GM12878 (cell line): ENCODE measurements around the gene GALNS. TPM values are rescaled to one million over a fixed set of nuclear protein-coding genes. Genes with fewer than 3 reads are reported as not detected.

ENCODE experiments used
- ATAC-seq: fragments of 200-7000 bp; cut with Tn5 transposase; 3 replicates; pipeline ENCODE4 v1.9.1; 2020; ENCODE audit warnings: mild to moderate bottlenecking, moderate library complexity
- BruUV-seq: library from RNA; stranded (reverse); fragments of 400-500 nt; replicated peaks from 2 replicates; lab custom pipeline; 2021; lab: Mats Ljungman, UMichigan
- CTCF ChIA-PET: fragments of 300-600 bp; sonication (Branson Sonifier 250); formaldehyde crosslinking; extraction: SDS; loops from one replicate; lab custom pipeline; 2021; ENCODE audit warnings: inconsistent platforms; lab: Yijun Ruan, JAX
- POLR2A ChIA-PET: fragments of 350-600 bp; formaldehyde crosslinking; extraction: SDS; loops from one replicate; lab custom pipeline; 2021; ENCODE audit warnings: inconsistent platforms; lab: Charles Lee
- RAD21 ChIA-PET: fragments of 300-600 bp; sonication (Branson Sonifier 250); formaldehyde crosslinking; loops from one replicate; lab custom pipeline; 2023; ENCODE audit warnings: antibody characterized with exemption; ENCODE audit not compliant: unreplicated experiment; lab: Charles Lee
- SMC1A ChIA-PET: fragments of 300-600 bp; sonication (Branson Sonifier 250); formaldehyde crosslinking; loops from one replicate; lab custom pipeline; 2023; ENCODE audit not compliant: unreplicated experiment, uncharacterized antibody; lab: Charles Lee
- DNase-seq: peaks from one replicate; pipeline ENCODE4 v3.0.0-alpha.2; 2011; ENCODE audit warnings: low read depth, low spot score
- FAIRE-seq: peaks from 3 replicates; lab custom pipeline; 2011; peaks lifted over from hg19 to GRCh38; lab: Jason Lieb, UNC
- H2AFZ ChIP-seq: 2 replicates; pipeline ENCODE4 v1.6.0; 2011; ENCODE audit warnings: low read depth, low read length, control low read depth; ENCODE audit not compliant: control insufficient read depth
- H3K27ac ChIP-seq: 2 replicates; pipeline ENCODE4 v1.5.1; 2011; ENCODE audit warnings: control low read depth; ENCODE audit not compliant: control insufficient read depth, insufficient read depth
- H3K27me3 ChIP-seq, 2 experiments: replicated peaks in 1 of 2; 2 replicates each; pipeline versions ENCODE4 v1.6.0 to v1.6.1; 2011; ENCODE audit warnings: low read length in 1 of 2; ENCODE audit not compliant: control insufficient read depth in 2 of 2, insufficient read depth in 2 of 2
- H3K36me3 ChIP-seq, 2 experiments: 2 replicates each; pipeline ENCODE4 v1.5.1; 2011; ENCODE audit warnings: low read length in 1 of 2; ENCODE audit not compliant: control insufficient read depth in 2 of 2, insufficient read depth in 2 of 2
- H3K4me1 ChIP-seq: 2 replicates; pipeline ENCODE4 v1.6.1; 2011; ENCODE audit warnings: mild to moderate bottlenecking, low read length, moderate library complexity, mixed read lengths; ENCODE audit not compliant: control insufficient read depth, insufficient read depth
- H3K4me2 ChIP-seq: 2 replicates; pipeline ENCODE4 v1.6.0; 2011; ENCODE audit warnings: control low read depth; ENCODE audit not compliant: control insufficient read depth, insufficient read depth
- H3K4me3 ChIP-seq: fragments of 200-600 bp; sonication (generic); 2 replicates; pipeline ENCODE4 v1.5.1; 2016
- H3K79me2 ChIP-seq: 2 replicates; pipeline ENCODE4 v1.6.0; 2011; ENCODE audit warnings: low read length; ENCODE audit not compliant: control insufficient read depth, insufficient read depth
- H3K9ac ChIP-seq: 2 replicates; pipeline ENCODE4 v1.8.0; 2011; ENCODE audit warnings: low read length, control low read depth, mixed read lengths; ENCODE audit not compliant: control insufficient read depth, insufficient read depth
- H3K9me3 ChIP-seq: replicated peaks from 3 replicates; pipeline ENCODE4 v1.5.1; 2011; ENCODE audit warnings: mild to moderate bottlenecking, low read length; ENCODE audit not compliant: control insufficient read depth, insufficient read depth
- H4K20me1 ChIP-seq: 2 replicates; pipeline ENCODE4 v1.6.0; 2011; ENCODE audit not compliant: control insufficient read depth, insufficient read depth
- CBX3 ChIP-seq: fragments of 200-600 bp; sonication (generic); IDR thresholded peaks from 2 replicates; pipeline ENCODE4 v1.6.1; 2016; ENCODE audit warnings: low read depth, borderline replicate concordance
- EGR1 ChIP-seq, 2 experiments: IDR thresholded peaks; 1 replicate in 1 of 2; 2 replicates in 1 of 2; pipeline ENCODE4 v1.6.1; 2011 to 2012; ENCODE audit warnings: low read depth in 2 of 2, low read length in 2 of 2, borderline replicate concordance in 1 of 2, mild to moderate bottlenecking in 1 of 2, moderate library complexity in 1 of 2
- ESRRA ChIP-seq: IDR thresholded peaks from 2 replicates; pipeline ENCODE4 v1.6.1; 2012; ENCODE audit warnings: mild to moderate bottlenecking, low read length, improper control_type of control experiment
- FOXM1 ChIP-seq: IDR thresholded peaks from 2 replicates; pipeline ENCODE4 v1.6.1; 2012; ENCODE audit warnings: low read depth, mild to moderate bottlenecking, inconsistent platforms, low read length, moderate library complexity
- POLR2A ChIP-seq: IDR thresholded peaks from 2 replicates; pipeline ENCODE4 v1.6.1; 2011; ENCODE audit warnings: low read depth, mild to moderate bottlenecking, low read length
- RAD21 ChIP-seq: IDR thresholded peaks from 2 replicates; pipeline ENCODE4 v1.6.1; 2011; ENCODE audit warnings: mild to moderate bottlenecking, low read depth, low read length, moderate library complexity; ENCODE audit not compliant: insufficient read depth
- RAD51 ChIP-seq: fragments of 450-650 bp; IDR thresholded peaks from 2 replicates; pipeline ENCODE4 v1.6.1; 2016; ENCODE audit warnings: moderate library complexity, mild to moderate bottlenecking, inconsistent platforms
- SMAD1 ChIP-seq: fragments of 450-650 bp; IDR thresholded peaks from 2 replicates; pipeline ENCODE4 v1.6.1; 2018; ENCODE audit warnings: mild to moderate bottlenecking, low read depth; ENCODE audit not compliant: partially characterized antibody
- SPI1 ChIP-seq: IDR thresholded peaks from 2 replicates; pipeline ENCODE4 v1.6.1; 2011; ENCODE audit warnings: low read depth, mild to moderate bottlenecking, low read length, moderate library complexity, borderline replicate concordance; ENCODE audit not compliant: insufficient read depth
- TCF7 ChIP-seq: IDR thresholded peaks from 2 replicates; pipeline ENCODE4 v1.6.1; 2014; ENCODE audit warnings: antibody characterized with exemption, borderline replicate concordance
- ZBTB11 ChIP-seq: fragments of 450-650 bp; formaldehyde crosslinking; IDR thresholded peaks from 2 replicates; pipeline ENCODE4 v1.5.0; 2022; ENCODE audit warnings: mild to moderate bottlenecking, missing genetic modification characterization
- ZZZ3 ChIP-seq: IDR thresholded peaks from 2 replicates; pipeline ENCODE4 v1.6.1; 2011; ENCODE audit warnings: low read depth; ENCODE audit not compliant: control insufficient read depth, insufficient read length
- WGBS: methylation state at CpG from one replicate; pipeline ENCODE4 v1.1.6; 2016; ENCODE audit warnings: low lambda C conversion rate; ENCODE audit not compliant: insufficient replicate concordance, insufficient coverage; ENCODE audit errors: missing lambda C conversion rate; 5-methylcytosine and 5-hydroxymethylcytosine counted together
- in situ Hi-C: fragments of 300-500 bp; cut with MboI; formaldehyde crosslinking; loops from 9 replicates; pipeline ENCODE4 v1.14.3; 2018; ENCODE audit warnings: mixed read lengths
- intact Hi-C: fragments of 100-400 bp; cut with micrococcal nuclease; formaldehyde crosslinking; loops from one replicate; pipeline ENCODE4 v1.14.2; 2022; ENCODE audit not compliant: unreplicated experiment
- polyA plus RNA-seq, 11 experiments: library from polyadenylated mRNA; depleted of rRNA in 4 of 11; unstranded in 6 of 11; stranded (reverse) in 5 of 11; fragments of >200 nt; fragmentation: Nextera tagmentation in 4 of 11; fragmentation: Illumina TruSeq in 1 of 11; extraction: Ambion mirVana in 4 of 11; extraction: Trizol in 1 of 11; gene quantifications; 1 replicate in 1 of 11; 2 replicates in 10 of 11; pipeline versions ENCODE4 v1.2.1 to v1.2.3, GENCODE V29; 2011 to 2016; ENCODE audit warnings: inconsistent platforms in 2 of 11, missing spikeins in 2 of 11, low read depth in 1 of 11
- total RNA-seq, 4 experiments: library from RNA; depleted of rRNA in 3 of 4; stranded (reverse); fragments of >200 nt in 3 of 4; fragmentation: Illumina TruSeq in 1 of 4; extraction: Trizol in 1 of 4; gene quantifications; 2 replicates each; pipeline versions ENCODE4 v1.2.1 to v1.2.3, GENCODE V29; 2013 to 2021
- TF ChIP-seq, protein P1 (sequence below): fragments of 450-650 bp; conservative IDR thresholded peaks from 2 replicates; pipeline ENCODE4 v1.6.1; 2017; ENCODE audit warnings: mild to moderate bottlenecking, moderate library complexity

GALNS gene
- total and polyA plus RNA-seq, 10 of the 15 experiments (the other 5 are each of a cell fraction or from before 2014, with no cell fraction given): 0.37 to 12.4 (median 5.3) TPM

DNA sequence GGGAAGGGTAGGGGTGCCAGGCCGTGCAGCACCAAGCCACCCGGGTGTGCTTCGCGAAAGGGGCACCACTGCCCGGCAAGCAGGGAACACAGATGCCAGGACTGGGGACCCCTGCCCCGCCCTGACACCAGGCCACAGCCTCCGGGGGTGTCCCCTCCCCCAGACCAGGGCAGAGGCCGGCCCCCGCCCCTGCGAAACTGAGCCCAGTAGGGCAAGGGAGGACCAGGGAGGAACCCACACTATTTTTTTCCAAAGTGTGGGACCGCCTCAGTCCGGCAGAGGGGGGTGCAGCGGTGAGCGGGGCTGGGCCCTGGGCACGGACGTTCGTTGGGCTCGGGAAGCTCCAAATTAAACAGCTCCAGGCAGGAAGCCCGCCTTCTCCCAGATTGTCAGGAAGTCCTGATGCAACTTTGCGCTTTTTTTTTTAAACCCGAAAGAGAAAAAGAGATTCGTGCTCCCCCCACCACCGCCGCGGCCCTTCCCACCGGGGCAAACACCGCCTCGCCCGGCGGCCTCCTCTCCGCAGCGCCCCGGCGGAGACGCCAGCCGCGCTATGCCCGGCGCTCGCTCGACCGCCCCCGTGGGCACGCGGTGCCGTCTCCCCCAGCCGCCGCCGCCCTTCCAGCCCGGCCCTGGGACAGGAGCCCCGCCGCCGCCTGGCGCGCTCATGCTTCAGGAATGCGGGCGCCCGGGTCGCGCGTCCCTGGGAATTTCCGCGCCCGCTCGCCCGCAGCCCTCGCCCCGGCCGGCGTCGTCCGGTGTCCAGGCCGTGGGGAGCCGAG lies 72.5 kb downstream of the GALNS start (continued):
- TF ChIP-seq RAD21: peak; percentile 42

- SMC1A ChIA-PET: interaction anchor here (1.0 to 2.1 kb wide), 8 partner anchors 13 to 422 kb away, joined by 3 to 7 read pairs (median 4); no protein-coding TSS in a partner anchor
- POLR2A ChIA-PET: interaction anchor here (0.7 to 4.0 kb wide), 7 partner anchors 10 to 195 kb away, joined by 3 to 30 read pairs (median 3); partner anchors contain the start of gene APRT
- Histone ChIP-seq H3K27ac (peak overlapping the region; percentile 75), H3K79me2 (peaks cover 68% of the 10 kb centered on the region), H2AFZ (no peak overlapping the region; the same call in 1 of the 2 replicates), H4K20me1 (no peaks in the 10 kb centered on the region; the same call in 1 of the 2 replicates), H3K4me1 (peaks cover 28% of the 10 kb centered on the region), H3K4me2 (peak overlapping the region; percentile 99), H3K9ac (peak overlapping the region; percentile 90), H3K9me3 (no peaks in the 10 kb centered on the region), H3K4me3 (peak overlapping the region; percentile 80), H3K27me3 (no peaks in the 10 kb centered on the region), H3K36me3 (no peaks in the 10 kb centered on the region)
- FAIRE-seq: no peak
- RAD21 ChIA-PET: interaction anchor here (1.2 to 6.7 kb wide), 6 partner anchors 9 to 102 kb away, joined by 3 to 50 read pairs (median 6); partner anchors contain the start of gene APRT
- CTCF ChIA-PET: interaction anchor here (0.6 to 2.5 kb wide), 8 partner anchors 11 to 721 kb away, joined by 3 to 24 read pairs (median 3); partner anchors contain the start of gene APRT
- no TSS peak for BruUV-seq
- intact Hi-C loops: loop anchor here (2.0 kb wide), 3 partner anchors 19 to 47 kb away; partner anchors contain the start of gene CDT1
- WGBS: 1% methylated on average over 27 of the region's 27 CpGs
- peak; percentile 9 for ATAC-seq
- no peak for DNase-seq
- in situ Hi-C loops: loop anchor here (10.0 kb wide), 1 partner anchor 329 kb away; the partner anchor contains the start of gene ZFPM1
- TF ChIP-seq SPI1: peak; percentile 16; the same call in 1 of the 2 replicates
- no peak for TF ChIP-seq EGR1 (IDR thresholded peaks at IDR 0.05; ENCODE audit: borderline replicate concordance in 1 of 2, low read depth in 2 of 2, low read length in 2 of 2)
- no peak for TF ChIP-seq CBX3
- TF ChIP-seq SMAD1: no peak
- TF ChIP-seq ESRRA: no peak
- TF ChIP-seq ZBTB11: no peak
- TF ChIP-seq POLR2A: no peak
- no peak for TF ChIP-seq FOXM1
- TF ChIP-seq, protein P1, sequence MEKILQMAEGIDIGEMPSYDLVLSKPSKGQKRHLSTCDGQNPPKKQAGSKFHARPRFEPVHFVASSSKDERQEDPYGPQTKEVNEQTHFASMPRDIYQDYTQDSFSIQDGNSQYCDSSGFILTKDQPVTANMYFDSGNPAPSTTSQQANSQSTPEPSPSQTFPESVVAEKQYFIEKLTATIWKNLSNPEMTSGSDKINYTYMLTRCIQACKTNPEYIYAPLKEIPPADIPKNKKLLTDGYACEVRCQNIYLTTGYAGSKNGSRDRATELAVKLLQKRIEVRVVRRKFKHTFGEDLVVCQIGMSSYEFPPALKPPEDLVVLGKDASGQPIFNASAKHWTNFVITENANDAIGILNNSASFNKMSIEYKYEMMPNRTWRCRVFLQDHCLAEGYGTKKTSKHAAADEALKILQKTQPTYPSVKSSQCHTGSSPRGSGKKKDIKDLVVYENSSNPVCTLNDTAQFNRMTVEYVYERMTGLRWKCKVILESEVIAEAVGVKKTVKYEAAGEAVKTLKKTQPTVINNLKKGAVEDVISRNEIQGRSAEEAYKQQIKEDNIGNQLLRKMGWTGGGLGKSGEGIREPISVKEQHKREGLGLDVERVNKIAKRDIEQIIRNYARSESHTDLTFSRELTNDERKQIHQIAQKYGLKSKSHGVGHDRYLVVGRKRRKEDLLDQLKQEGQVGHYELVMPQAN: no peak
- TF ChIP-seq RAD51: no peak
- no peak for TF ChIP-seq ZZZ3
- TF ChIP-seq TCF7: no peak
Measured at GRCh38 chr16:88783391-88784073, 73.2 kb downstream of the GALNS start.
